GM21381 (cell line): ENCODE data around the gene ANKRD18A.
"Not testable (repeated sequence)": the region's sequence is repeated elsewhere in the genome, so short reads cannot be mapped to it uniquely, and the experiment has no call there.

ENCODE experiments used
- ATAC-seq: cut with Tn5 transposase; IDR thresholded peaks from one replicate; pipeline ENCODE4 v1.9.1; 2021; ENCODE audit warnings: mild to moderate bottlenecking, moderate library complexity; ENCODE audit not compliant: unreplicated experiment

The ANKRD18A gene

GRCh38 chr9:38629511-38629910, 9.1 kb upstream of the ANKRD18A start:
- ATAC-seq = no peak

GRCh38 chr9:38626006-38626405, 5.6 kb upstream of the ANKRD18A start:
- no peak for ATAC-seq

- ATAC-seq = no peak
Measured at GRCh38 chr9:38622951-38623350, 2.6 kb upstream of the ANKRD18A start.

- no peak for ATAC-seq
Measured at GRCh38 chr9:38622288-38622674, 1.9 kb upstream of the ANKRD18A start.

GRCh38 chr9:38621434-38622287, 1.3 kb upstream of the ANKRD18A start:
- peak; percentile 22 for ATAC-seq

- no peak for ATAC-seq
Measured at GRCh38 chr9:38619556-38620447, 594 bp downstream of the ANKRD18A start.

- not testable (repeated sequence) for ATAC-seq
Measured at GRCh38 chr9:38598029-38598745, 22.2 kb downstream of the ANKRD18A start.

- not testable (repeated sequence) for ATAC-seq
Measured at GRCh38 chr9:38595117-38595516, 25.3 kb downstream of the ANKRD18A start.

- not testable (repeated sequence) for ATAC-seq
Measured at GRCh38 chr9:38591346-38592063, 28.9 kb downstream of the ANKRD18A start.

- not testable (repeated sequence) for ATAC-seq
Measured at GRCh38 chr9:38583765-38584164, 36.6 kb downstream of the ANKRD18A start.

- not testable (repeated sequence) for ATAC-seq
Measured at GRCh38 chr9:38580112-38580511, 40.3 kb downstream of the ANKRD18A start.

- not testable (repeated sequence) for ATAC-seq
Measured at GRCh38 chr9:38576181-38576580, 44.2 kb downstream of the ANKRD18A start.

- ATAC-seq = not testable (repeated sequence)
Measured at GRCh38 chr9:38566048-38566447, 54.3 kb downstream of the ANKRD18A start.

GRCh38 chr9:38565178-38565577, 55.2 kb downstream of the ANKRD18A start:
- not testable (repeated sequence) for ATAC-seq

- ATAC-seq = not testable (repeated sequence)
Measured at GRCh38 chr9:38563911-38564310, 56.5 kb downstream of the ANKRD18A start.

- not testable (repeated sequence) for ATAC-seq
Measured at GRCh38 chr9:38561134-38561533, 59.3 kb downstream of the ANKRD18A start.

GRCh38 chr9:38559172-38559571, 61.2 kb downstream of the ANKRD18A start:
- not testable (repeated sequence) for ATAC-seq

GRCh38 chr9:38557746-38558145, 62.6 kb downstream of the ANKRD18A start:
- ATAC-seq = not testable (repeated sequence)

GRCh38 chr9:38554966-38555365, 65.4 kb downstream of the ANKRD18A start:
- not testable (repeated sequence) for ATAC-seq

GRCh38 chr9:38553019-38553418, 67.4 kb downstream of the ANKRD18A start:
- ATAC-seq = not testable (repeated sequence)
